LNCAP (cell line): Measurements from ENCODE around the gene LYPD1.

Experiments
- TF ChIP-seq, protein P1 (sequence below): fragments of 450-650 bp; IDR thresholded peaks from 2 replicates; pipeline ENCODE4 v1.5.1; 2017; ENCODE audit warnings: mild to moderate bottlenecking

LYPD1 gene

GRCh38 chr2:132646540-132647108 lies 23.4 kb downstream of the LYPD1 start:
- TF ChIP-seq, protein P1, sequence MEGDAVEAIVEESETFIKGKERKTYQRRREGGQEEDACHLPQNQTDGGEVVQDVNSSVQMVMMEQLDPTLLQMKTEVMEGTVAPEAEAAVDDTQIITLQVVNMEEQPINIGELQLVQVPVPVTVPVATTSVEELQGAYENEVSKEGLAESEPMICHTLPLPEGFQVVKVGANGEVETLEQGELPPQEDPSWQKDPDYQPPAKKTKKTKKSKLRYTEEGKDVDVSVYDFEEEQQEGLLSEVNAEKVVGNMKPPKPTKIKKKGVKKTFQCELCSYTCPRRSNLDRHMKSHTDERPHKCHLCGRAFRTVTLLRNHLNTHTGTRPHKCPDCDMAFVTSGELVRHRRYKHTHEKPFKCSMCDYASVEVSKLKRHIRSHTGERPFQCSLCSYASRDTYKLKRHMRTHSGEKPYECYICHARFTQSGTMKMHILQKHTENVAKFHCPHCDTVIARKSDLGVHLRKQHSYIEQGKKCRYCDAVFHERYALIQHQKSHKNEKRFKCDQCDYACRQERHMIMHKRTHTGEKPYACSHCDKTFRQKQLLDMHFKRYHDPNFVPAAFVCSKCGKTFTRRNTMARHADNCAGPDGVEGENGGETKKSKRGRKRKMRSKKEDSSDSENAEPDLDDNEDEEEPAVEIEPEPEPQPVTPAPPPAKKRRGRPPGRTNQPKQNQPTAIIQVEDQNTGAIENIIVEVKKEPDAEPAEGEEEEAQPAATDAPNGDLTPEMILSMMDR: no peak

DNA sequence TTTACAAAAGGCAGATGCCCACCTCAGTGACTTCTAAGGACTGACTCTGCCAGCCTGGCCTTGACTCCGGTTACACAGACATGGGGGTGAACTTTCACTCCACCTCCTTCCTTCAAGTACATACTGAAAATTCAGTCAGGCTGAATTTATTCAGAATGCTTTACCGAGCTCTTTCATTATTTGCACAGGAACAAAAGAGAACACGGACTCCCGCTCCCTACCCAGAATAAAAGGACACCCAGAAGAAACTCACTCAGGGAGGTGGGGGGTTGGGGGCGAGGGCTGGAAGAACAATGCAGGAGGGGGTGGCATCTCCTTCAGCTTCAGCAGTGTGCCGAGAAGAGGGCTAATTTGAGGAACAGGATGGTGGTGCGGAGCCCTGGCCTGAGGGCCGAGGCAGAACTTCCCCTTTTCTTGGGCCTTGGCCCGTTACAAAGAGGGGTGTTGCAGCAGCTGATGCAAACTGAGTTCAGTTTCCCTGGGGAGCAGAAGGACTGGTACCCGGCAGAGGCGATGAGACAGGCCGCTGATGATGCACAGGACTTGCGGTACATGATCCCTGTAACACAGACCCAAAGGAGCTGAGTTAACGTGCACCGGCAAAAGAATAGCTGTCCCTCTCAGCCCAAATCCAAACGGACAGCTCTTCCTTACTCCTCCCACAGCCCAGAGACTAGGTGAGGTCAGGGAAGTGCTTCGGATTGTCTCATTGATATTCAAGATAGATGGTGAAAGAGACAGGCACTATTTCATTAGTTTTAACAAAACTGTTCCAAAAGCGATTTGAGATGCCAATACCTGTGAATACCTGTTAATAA lies 24.1 kb downstream of the LYPD1 start:
- TF ChIP-seq, protein P1: no peak

DNA sequence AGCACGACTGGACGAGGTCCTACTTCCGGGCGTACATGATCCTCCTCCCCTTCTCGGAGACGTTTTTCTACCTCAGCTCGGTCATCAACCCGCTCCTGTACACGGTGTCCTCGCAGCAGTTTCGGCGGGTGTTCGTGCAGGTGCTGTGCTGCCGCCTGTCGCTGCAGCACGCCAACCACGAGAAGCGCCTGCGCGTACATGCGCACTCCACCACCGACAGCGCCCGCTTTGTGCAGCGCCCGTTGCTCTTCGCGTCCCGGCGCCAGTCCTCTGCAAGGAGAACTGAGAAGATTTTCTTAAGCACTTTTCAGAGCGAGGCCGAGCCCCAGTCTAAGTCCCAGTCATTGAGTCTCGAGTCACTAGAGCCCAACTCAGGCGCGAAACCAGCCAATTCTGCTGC lies 24.8 kb downstream of the LYPD1 start:
- TF ChIP-seq, protein P1: no peak

- TF ChIP-seq, protein P1: no peak
These were observed 27.6 kb downstream of the LYPD1 start for GRCh38 chr2:132642415-132642814.

DNA sequence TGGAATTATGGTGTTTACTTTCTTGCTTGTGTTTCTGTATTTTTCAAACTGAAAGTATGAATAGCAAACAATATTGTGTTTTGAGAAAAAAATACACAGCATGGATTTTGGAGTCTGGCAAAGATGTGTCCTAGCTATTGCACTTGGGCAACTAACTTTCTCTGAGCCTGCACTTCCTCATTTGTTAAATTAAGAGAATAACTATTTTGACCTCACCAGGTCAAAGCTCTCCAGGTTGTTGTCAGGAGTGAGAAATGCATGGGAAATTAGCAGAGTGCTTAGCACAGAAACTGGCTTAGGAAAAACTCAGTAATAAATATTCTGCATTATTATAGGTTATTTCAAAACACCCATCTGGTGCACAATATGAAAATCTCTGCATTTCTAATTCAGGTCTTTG lies 28.2 kb downstream of the LYPD1 start:
- TF ChIP-seq, protein P1: no peak

GRCh38 chr2:132640116-132640515 lies 29.9 kb downstream of the LYPD1 start:
- TF ChIP-seq, protein P1: no peak

DNA sequence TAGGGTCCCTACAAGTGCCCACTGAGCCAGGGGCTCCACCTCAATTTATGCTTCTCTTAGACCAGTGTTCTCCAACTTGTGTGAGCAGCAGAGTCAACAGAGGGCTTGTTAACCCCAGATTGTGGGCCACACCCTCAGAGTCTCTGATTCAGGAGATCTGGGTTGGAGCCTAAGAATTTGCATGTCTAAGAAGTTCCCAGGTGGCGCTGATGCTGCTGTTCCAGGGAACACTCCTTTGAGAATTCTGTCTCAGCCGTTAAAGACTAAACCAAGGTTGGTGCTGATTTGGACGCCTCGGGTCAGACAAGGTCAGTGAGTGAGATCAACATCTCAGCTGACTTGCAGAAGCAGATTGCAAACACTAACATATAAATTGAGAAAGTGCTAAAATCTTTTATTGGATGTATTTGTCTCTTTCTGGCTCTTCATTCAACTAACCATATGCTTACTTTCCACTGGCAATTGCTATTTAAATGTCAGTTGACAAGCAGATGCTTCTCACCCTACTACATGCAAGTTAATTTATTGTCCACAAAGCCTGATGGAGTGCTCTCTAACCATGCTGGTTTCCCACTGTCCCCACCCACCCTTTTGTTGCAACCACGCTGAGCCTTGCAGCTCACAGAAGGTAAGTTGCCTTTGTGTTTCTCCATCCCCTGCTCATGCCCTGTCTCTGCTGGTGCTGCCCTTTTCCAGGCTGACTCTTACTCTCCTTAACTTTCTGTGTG lies 31.5 kb downstream of the LYPD1 start:
- TF ChIP-seq, protein P1: no peak
